ENCODE results near the gene BTN2A1.

GRCh38 chr6:26501482-26501986 lies 43.8 kb downstream of the BTN2A1 start:
- TF ChIP-seq CTCF (IDR thresholded peaks at IDR 0.05) = no peak
- TF ChIP-seq POLR2A (IDR thresholded peaks at IDR 0.05) = no peak
